Breast epithelium (tissue), 4 donors: ENCODE data around the gene BZW1. TPM values are rescaled to one million over a fixed set of nuclear protein-coding genes. Genes with fewer than 3 reads are reported as not detected.

Experiments used
- DNase-seq, 2 donors: peaks; one replicate each; pipeline ENCODE4 v3.0.0-alpha.2; 2019; ENCODE audit warnings: low spot score in 2 of 2
- H3K27ac ChIP-seq, 2 donors: fragments of 200-600 bp; sonication (generic) in 1 of 2; one replicate each; pipeline ENCODE4 v1.5.1; 2016 to 2019; ENCODE audit warnings: mild to moderate bottlenecking in 1 of 2
- H3K27me3 ChIP-seq, 2 donors: fragments of 200-600 bp; sonication (generic) in 1 of 2; one replicate each; pipeline versions ENCODE4 v1.5.1 to v1.6.0; 2017 to 2019; ENCODE audit warnings: control low read depth in 1 of 2, mild to moderate bottlenecking in 1 of 2
- H3K36me3 ChIP-seq: fragments of 200-600 bp; one replicate; pipeline ENCODE4 v1.5.1; 2019
- H3K4me1 ChIP-seq, 2 donors: fragments of 200-600 bp; sonication (generic); one replicate each; pipeline ENCODE4 v1.5.1; 2016 to 2019; ENCODE audit warnings: control low read depth in 1 of 2
- H3K4me3 ChIP-seq, 3 donors: fragments of 200-600 bp; sonication (generic); 1 replicate in 2 of 3; 2 replicates in 1 of 3; pipeline ENCODE4 v1.5.1; 2016 to 2019; ENCODE audit warnings: mild to moderate bottlenecking in 3 of 3, moderate library complexity in 2 of 3
- H3K9me3 ChIP-seq, 2 donors: fragments of 200-600 bp; sonication (generic) in 1 of 2; one replicate each; pipeline ENCODE4 v1.5.1; 2016 to 2019; ENCODE audit warnings: control low read depth in 1 of 2
- CTCF ChIP-seq, 3 donors: fragments of 450-650 bp; IDR thresholded peaks; one replicate each; pipeline ENCODE4 v1.5.1; 2016 to 2017; ENCODE audit warnings: antibody characterized with exemption in 3 of 3, mild to moderate bottlenecking in 3 of 3, moderate library complexity in 3 of 3
- POLR2A ChIP-seq: fragments of 450-650 bp; IDR thresholded peaks from one replicate; pipeline ENCODE4 v1.6.1; 2016; ENCODE audit warnings: antibody characterized with exemption, mild to moderate bottlenecking, moderate library complexity
- POLR2AphosphoS5 ChIP-seq, 3 donors: sonication (generic); formaldehyde crosslinking; IDR thresholded peaks; one replicate each; pipeline ENCODE4 v1.6.1; 2017; ENCODE audit warnings: antibody characterized with exemption in 3 of 3
- intact Hi-C: fragments of 100-400 bp; cut with DNase I; formaldehyde crosslinking; loops from one replicate; pipeline ENCODE4 v1.15.1; 2023; ENCODE audit warnings: low total_unique reads
- total RNA-seq, 3 donors: library from RNA; depleted of rRNA; stranded (reverse); fragments of >200 nt; gene quantifications; one replicate each; pipeline ENCODE4 v1.1.0, GENCODE V29; 2016

Gene BZW1
- total RNA-seq, 3 donors from 2014 or later = 309 to 422 (median 326) TPM

DNA sequence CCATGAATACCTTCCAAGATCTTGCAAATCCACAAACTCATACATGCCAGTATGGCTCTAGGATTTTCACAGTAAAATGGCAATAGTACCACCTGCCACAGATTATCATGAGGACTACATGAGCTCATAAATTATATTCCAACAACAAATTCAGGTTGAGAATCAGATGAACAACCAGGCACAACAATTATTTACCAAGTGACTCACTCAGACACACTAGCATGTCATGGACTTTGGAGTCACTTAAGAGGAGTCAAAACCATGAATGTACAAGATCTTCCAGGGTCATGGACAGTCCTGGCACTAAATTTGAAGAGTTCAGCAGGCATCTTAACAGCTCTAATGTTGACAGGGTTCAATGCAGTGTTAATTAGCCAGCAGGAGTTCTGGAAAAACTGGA, 34.4 kb upstream of the BZW1 start:
- no peaks in the 10 kb centered on the region for H3K27me3 ChIP-seq
- H3K27ac ChIP-seq = no peak overlapping the region
- TF ChIP-seq CTCF (IDR thresholded peaks at IDR 0.05) = no peak
- no peak for TF ChIP-seq POLR2AphosphoS5 (IDR thresholded peaks at IDR 0.05)
- no peak for TF ChIP-seq POLR2A
- no peaks in the 10 kb centered on the region for H3K36me3 ChIP-seq
- no peak for DNase-seq
- H3K4me1 ChIP-seq = no peaks in the 10 kb centered on the region
- intact Hi-C loops = no loop called here
- H3K9me3 ChIP-seq = no peaks in the 10 kb centered on the region
- H3K4me3 ChIP-seq = no peak overlapping the region

- no peak for TF ChIP-seq CTCF (IDR thresholded peaks at IDR 0.05)
- no peak for TF ChIP-seq POLR2A
- no peak for TF ChIP-seq POLR2AphosphoS5 (IDR thresholded peaks at IDR 0.05)
- intact Hi-C loops = no loop called here
- Histone ChIP-seq H3K36me3 (no peaks in the 10 kb centered on the region), H3K9me3 (no peaks in the 10 kb centered on the region), H3K4me3 (no peak overlapping the region), H3K4me1 (no peaks in the 10 kb centered on the region), H3K27ac (no peak overlapping the region), H3K27me3 (no peaks in the 10 kb centered on the region)
- DNase-seq = no peak
These were observed 33.7 kb upstream of the BZW1 start for GRCh38 chr2:200778038-200778437.

- no peak overlapping the region for H3K4me3 ChIP-seq
- DNase-seq = no peak
- H3K36me3 ChIP-seq = no peaks in the 10 kb centered on the region
- no peak overlapping the region for H3K27ac ChIP-seq
- no peaks in the 10 kb centered on the region for H3K9me3 ChIP-seq
- TF ChIP-seq POLR2A = no peak
- no peak for TF ChIP-seq CTCF (IDR thresholded peaks at IDR 0.05)
- no peak for TF ChIP-seq POLR2AphosphoS5 (IDR thresholded peaks at IDR 0.05)
- H3K4me1 ChIP-seq = no peaks in the 10 kb centered on the region
- H3K27me3 ChIP-seq = no peaks in the 10 kb centered on the region
- intact Hi-C loops = no loop called here
These were observed 32.5 kb upstream of the BZW1 start for GRCh38 chr2:200779214-200779613.

DNA sequence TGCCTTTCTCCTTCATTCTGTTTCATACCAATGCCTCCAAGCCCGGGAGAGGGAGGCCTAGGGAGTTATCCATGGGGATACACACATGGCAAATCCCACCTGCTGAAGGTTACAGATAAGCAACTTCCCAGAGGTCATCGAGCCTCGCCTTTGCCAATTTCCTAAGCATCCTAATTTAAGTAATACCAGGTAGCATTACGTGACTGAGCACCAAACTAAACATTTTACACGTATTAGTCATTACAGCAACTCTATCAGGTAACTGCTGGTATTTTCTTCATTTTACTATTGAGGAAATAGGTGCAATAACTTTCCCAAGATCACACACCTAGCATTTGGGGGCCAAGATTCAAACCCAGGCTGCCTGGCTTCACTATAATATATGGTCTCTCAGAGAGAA, 30.1 kb upstream of the BZW1 start:
- no peaks in the 10 kb centered on the region for H3K36me3 ChIP-seq
- intact Hi-C loops = no loop called here
- no peak for TF ChIP-seq POLR2A
- TF ChIP-seq CTCF (IDR thresholded peaks at IDR 0.05) = no peak
- no peak for TF ChIP-seq POLR2AphosphoS5 (IDR thresholded peaks at IDR 0.05)
- H3K4me1 ChIP-seq = no peaks in the 10 kb centered on the region
- H3K9me3 ChIP-seq = no peaks in the 10 kb centered on the region
- H3K4me3 ChIP-seq = no peak overlapping the region
- DNase-seq = no peak
- H3K27ac ChIP-seq = no peak overlapping the region
- H3K27me3 ChIP-seq = no peaks in the 10 kb centered on the region

DNA sequence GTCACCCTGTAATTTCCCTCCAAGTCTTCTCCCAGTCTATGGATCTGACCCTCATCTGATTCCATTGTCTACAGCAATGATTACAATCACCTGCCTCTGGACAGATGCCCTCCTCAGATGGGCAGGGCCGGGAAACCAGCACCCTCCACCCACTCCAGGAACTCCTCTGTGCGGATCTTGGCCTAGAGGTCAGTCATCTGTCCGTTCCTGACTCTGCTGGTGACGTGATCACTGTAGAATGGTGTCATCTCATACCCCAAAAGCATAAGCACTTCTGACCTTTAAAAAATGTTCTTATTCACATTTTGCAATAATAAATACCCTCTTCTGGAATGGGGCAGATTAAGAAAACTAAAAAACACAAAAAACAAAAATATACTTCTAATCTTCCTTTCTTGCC, 29.5 kb upstream of the BZW1 start:
- DNase-seq = no peak
- H3K27ac ChIP-seq = no peak overlapping the region
- H3K4me1 ChIP-seq = no peaks in the 10 kb centered on the region
- H3K9me3 ChIP-seq = no peaks in the 10 kb centered on the region
- intact Hi-C loops = no loop called here
- TF ChIP-seq POLR2A (no peak), POLR2AphosphoS5 (IDR thresholded peaks at IDR 0.05) (no peak), CTCF (IDR thresholded peaks at IDR 0.05) (no peak)
- no peaks in the 10 kb centered on the region for H3K36me3 ChIP-seq
- H3K4me3 ChIP-seq = no peak overlapping the region
- no peaks in the 10 kb centered on the region for H3K27me3 ChIP-seq
